A549 (cell line): Measurements from ENCODE around the gene THADA. TPM values are rescaled to one million over a fixed set of nuclear protein-coding genes. Genes with fewer than 3 reads are reported as not detected.
A peak's percentile ranks its signal among the peaks of the same experiment; 100 is the strongest.

Experiments
- ATAC-seq, 2 experiments: fragments of 200-7000 bp in 1 of 2; fragments of >200 bp in 1 of 2; cut with Nextera tagmentation in 1 of 2; cut with Tn5 transposase in 1 of 2; 3 replicates each; pipeline versions ENCODE4 v1.8.0 to v1.9.1; 2018 to 2020; ENCODE audit warnings: mild to moderate bottlenecking in 1 of 2, moderate library complexity in 1 of 2
- CTCF ChIA-PET: fragments of 300-600 bp; sonication (Branson Sonifier 250); formaldehyde crosslinking; extraction: SDS; loops from one replicate; lab custom pipeline; 2021; ENCODE audit warnings: antibody characterized with exemption, inconsistent platforms; lab: Yijun Ruan, JAX
- POLR2A ChIA-PET: fragments of 350-600 bp; formaldehyde crosslinking; extraction: SDS; loops from one replicate; lab custom pipeline; 2021; ENCODE audit warnings: antibody characterized with exemption, inconsistent platforms; lab: Yijun Ruan, JAX
- DNase-seq, 2 experiments: peaks; one replicate each; pipeline versions ENCODE4 v3.0.0 to v3.0.0-alpha.2; 2011 to 2016; ENCODE audit warnings: low read depth in 1 of 2, low spot score in 1 of 2
- FAIRE-seq: peaks from 2 replicates; lab custom pipeline; 2011; peaks lifted over from hg19 to GRCh38; lab: Jason Lieb, UNC
- H3K27ac ChIP-seq, 2 experiments: fragments of >200 bp; sonication (Bioruptor Twin); formaldehyde crosslinking; 3 replicates each; pipeline ENCODE4 v1.5.1; 2016 to 2017
- H3K4me1 ChIP-seq: fragments of >200 bp; sonication (Bioruptor Twin); formaldehyde crosslinking; 3 replicates; pipeline ENCODE4 v1.6.1; 2016
- H3K4me2 ChIP-seq: fragments of >200 bp; sonication (Bioruptor Twin); formaldehyde crosslinking; 3 replicates; pipeline ENCODE4 v1.6.1; 2016
- H3K4me3 ChIP-seq: fragments of >200 bp; sonication (Bioruptor Twin); formaldehyde crosslinking; 3 replicates; pipeline ENCODE4 v1.5.1; 2016
- H3K9me3 ChIP-seq: fragments of >200 bp; sonication (Bioruptor Twin); formaldehyde crosslinking; 3 replicates; pipeline ENCODE4 v1.6.1; 2016
- BHLHE40 ChIP-seq: IDR thresholded peaks from 2 replicates; pipeline ENCODE4 v1.6.1; 2012; ENCODE audit warnings: low read depth, low read length, inconsistent platforms
- CBX2 ChIP-seq: fragments of 200-600 bp; sonication (generic); IDR thresholded peaks from 2 replicates; pipeline ENCODE4 v1.6.1; 2016; ENCODE audit warnings: low read depth, mild to moderate bottlenecking, borderline replicate concordance
- CEBPB ChIP-seq, 2 experiments: fragments of >200 bp in 1 of 2; sonication (Bioruptor Twin) in 1 of 2; formaldehyde crosslinking in 1 of 2; IDR thresholded peaks; 2 replicates each; pipeline ENCODE4 v1.6.1; 2012 to 2016
- CHD4 ChIP-seq: fragments of 200-600 bp; sonication (generic); IDR thresholded peaks from 2 replicates; pipeline ENCODE4 v1.6.1; 2016; ENCODE audit warnings: antibody characterized with exemption, mild to moderate bottlenecking, borderline replicate concordance
- EHF ChIP-seq: fragments of 250-450 bp; sonication (Bioruptor Pico); IDR thresholded peaks from 2 replicates; pipeline ENCODE4 v1.5.0; 2020; ENCODE audit warnings: mild to moderate bottlenecking
- EHMT2 ChIP-seq: fragments of 200-600 bp; sonication (generic); IDR thresholded peaks from 2 replicates; pipeline ENCODE4 v1.6.1; 2016; ENCODE audit warnings: antibody characterized with exemption, low read depth, mild to moderate bottlenecking, moderate library complexity
- EP300 ChIP-seq, 2 experiments: fragments of >200 bp; sonication (Bioruptor Twin); formaldehyde crosslinking; IDR thresholded peaks; 2 replicates in 1 of 2; 3 replicates in 1 of 2; pipeline ENCODE4 v1.6.1; 2016 to 2017
- ESRRA ChIP-seq: fragments of 150-350 bp; IDR thresholded peaks from 2 replicates; pipeline ENCODE4 v1.6.1; 2014; ENCODE audit warnings: mild to moderate bottlenecking, low read length, borderline replicate concordance
- GATA3 ChIP-seq: IDR thresholded peaks from 2 replicates; pipeline ENCODE4 v1.6.1; 2012; ENCODE audit warnings: borderline replicate concordance
- HDAC2 ChIP-seq: fragments of 200-600 bp; sonication (generic); IDR thresholded peaks from 2 replicates; pipeline ENCODE4 v1.6.1; 2016
- HOXA7 ChIP-seq: fragments of 250-450 bp; sonication (Bioruptor Pico); IDR thresholded peaks from 2 replicates; pipeline ENCODE4 v1.5.0; 2020; ENCODE audit warnings: mild to moderate bottlenecking, moderate library complexity
- JUNB ChIP-seq: fragments of >200 bp; sonication (Bioruptor Twin); formaldehyde crosslinking; IDR thresholded peaks from 2 replicates; pipeline ENCODE4 v1.6.1; 2016
- KDM1A ChIP-seq: fragments of 200-600 bp; sonication (generic); IDR thresholded peaks from 2 replicates; pipeline ENCODE4 v1.6.1; 2016; ENCODE audit warnings: low read depth, mild to moderate bottlenecking
- MAZ ChIP-seq: fragments of 150-350 bp; IDR thresholded peaks from 2 replicates; pipeline ENCODE4 v1.6.1; 2014; ENCODE audit warnings: antibody characterized with exemption, low read depth, low read length, borderline replicate concordance
- MYC ChIP-seq: IDR thresholded peaks from 2 replicates; pipeline ENCODE4 v1.6.1; 2012; ENCODE audit warnings: mild to moderate bottlenecking, inconsistent platforms, low read length, improper control_type of control experiment, borderline replicate concordance
- NFE2L2 ChIP-seq: fragments of 150-350 bp; conservative IDR thresholded peaks from 2 replicates; pipeline ENCODE4 v1.6.1; 2014; ENCODE audit warnings: low read length
- NPAS2 ChIP-seq: fragments of 250-450 bp; sonication (Bioruptor Pico); IDR thresholded peaks from 2 replicates; pipeline ENCODE4 v1.8.0; 2022; ENCODE audit warnings: mild to moderate bottlenecking, moderate library complexity, borderline replicate concordance
- POLR2A ChIP-seq: IDR thresholded peaks from 2 replicates; pipeline ENCODE4 v1.6.1; 2012; ENCODE audit warnings: mild to moderate bottlenecking, low read length
- RAD21 ChIP-seq, 2 experiments: fragments of >200 bp in 1 of 2; sonication (Bioruptor Twin) in 1 of 2; formaldehyde crosslinking in 1 of 2; IDR thresholded peaks in 1 of 2; conservative IDR thresholded peaks in 1 of 2; 2 replicates in 1 of 2; 3 replicates in 1 of 2; pipeline ENCODE4 v1.6.1; 2012 to 2018; ENCODE audit warnings: inconsistent platforms in 1 of 2
- RARB ChIP-seq: fragments of 250-450 bp; sonication (Bioruptor Pico); IDR thresholded peaks from 2 replicates; pipeline ENCODE4 v1.8.0; 2021; ENCODE audit warnings: mild to moderate bottlenecking, moderate library complexity
- RNF2 ChIP-seq: fragments of 200-600 bp; sonication (generic); IDR thresholded peaks from 2 replicates; pipeline ENCODE4 v1.6.1; 2016; ENCODE audit warnings: low read depth, mild to moderate bottlenecking, antibody characterized with exemption, moderate library complexity, borderline replicate concordance
- TFCP2L1 ChIP-seq: fragments of 250-450 bp; sonication (Bioruptor Pico); IDR thresholded peaks from 2 replicates; pipeline ENCODE4 v1.5.0; 2021; ENCODE audit warnings: mild to moderate bottlenecking
- ZNF302 ChIP-seq: fragments of 250-450 bp; sonication (Bioruptor Pico); IDR thresholded peaks from 2 replicates; pipeline ENCODE4 v1.9.0; 2021; ENCODE audit warnings: inconsistent platforms, mild to moderate bottlenecking, moderate library complexity
- WGBS: methylation state at CpG from one replicate; pipeline ENCODE4 v1.1.6; 2017; ENCODE audit errors: missing lambda C conversion rate; 5-methylcytosine and 5-hydroxymethylcytosine counted together
- polyA plus RNA-seq, 4 experiments: library from polyadenylated mRNA; depleted of rRNA in 3 of 4; stranded (reverse); fragments of >200 nt; fragmentation: RNase III in 1 of 4; extraction: RNeasy Plus Mini Kit Qiagen cat#74134 plus additional on column Dnase treatment in 1 of 4; gene quantifications; 2 replicates in 3 of 4; 3 replicates in 1 of 4; pipeline ENCODE4 v1.2.3, GENCODE V29; 2011 to 2017
- TF ChIP-seq, protein P1 (sequence below): fragments of 250-450 bp; sonication (Bioruptor Pico); IDR thresholded peaks from 2 replicates; pipeline ENCODE4 v1.5.0; 2021; ENCODE audit warnings: mild to moderate bottlenecking, moderate library complexity, borderline replicate concordance
- TF ChIP-seq, protein P2 (sequence below): IDR thresholded peaks from 2 replicates; pipeline ENCODE4 v1.6.1; 2012
- TF ChIP-seq, protein P3 (sequence below): fragments of 450-650 bp; IDR thresholded peaks from 2 replicates; pipeline ENCODE4 v1.6.1; 2014; ENCODE audit warnings: antibody characterized with exemption
- TF ChIP-seq, protein P4 (sequence below): fragments of >200 bp; sonication (Bioruptor Twin); formaldehyde crosslinking; IDR thresholded peaks from 2 replicates; pipeline ENCODE4 v1.6.1; 2016

Gene THADA
- polyA plus RNA-seq, 2 of the 4 experiments (the other 2 are of a cell fraction), result 21.8 to 37.9 TPM

DNA sequence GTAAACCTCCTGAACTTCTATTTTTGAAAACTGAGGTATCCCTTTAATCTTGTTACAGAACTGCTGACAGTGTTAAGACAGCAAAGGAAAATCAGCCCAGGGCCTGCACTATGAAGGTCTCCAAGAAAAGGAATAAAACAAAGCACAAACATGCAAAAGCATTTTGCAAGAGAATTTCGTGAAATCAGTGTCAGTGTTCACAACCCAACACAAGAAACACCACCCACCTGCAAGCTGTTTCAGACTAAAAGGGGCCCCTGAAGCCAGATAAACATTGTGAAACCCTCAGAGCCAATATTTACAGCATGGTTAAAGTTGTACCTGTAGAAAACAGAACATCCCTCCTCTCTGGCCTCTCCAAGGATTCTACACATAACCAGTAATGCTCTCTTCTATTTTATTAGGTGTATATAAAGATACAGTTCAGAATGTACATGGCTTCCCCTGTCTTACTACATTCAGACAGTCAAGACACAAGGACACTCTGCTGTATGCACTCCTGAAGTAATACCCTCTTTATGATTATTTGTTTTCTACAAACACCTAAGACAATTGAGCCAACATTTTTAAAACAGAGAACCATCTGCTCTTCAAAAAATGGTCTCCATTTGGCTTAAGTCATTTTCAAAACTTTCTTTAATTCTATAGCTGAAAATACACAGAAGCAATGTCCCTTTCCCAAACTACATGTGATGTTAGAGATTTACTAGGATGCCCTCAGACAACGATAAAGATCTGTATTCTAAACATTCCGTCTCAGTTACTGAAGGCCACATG lies 219.9 kb downstream of the THADA start:
- no peak for FAIRE-seq
- ChIA-PET CTCF (no interaction called here), POLR2A (no interaction called here)
- H3K27ac ChIP-seq, result no peak overlapping the region
- TF ChIP-seq ZNF302 (CRISPR knock-in tag) (no peak), EHMT2 (no peak), NFE2L2 (no peak), RAD21 (conservative IDR thresholded peaks at IDR 0.05 in 1 of 2, IDR thresholded peaks at IDR 0.05 in 1 of 2) (no peak), CBX2 (no peak), CHD4 (no peak), RNF2 (no peak), MAZ (no peak), TFCP2L1 (CRISPR knock-in tag) (no peak), EHF (CRISPR knock-in tag) (no peak), HDAC2 (no peak), EP300 (IDR thresholded peaks at IDR 0.05) (no peak), KDM1A (no peak), HOXA7 (CRISPR knock-in tag) (no peak), MYC (no peak), ESRRA (no peak), NPAS2 (no peak), POLR2A (no peak)
- TF ChIP-seq, protein P1, sequence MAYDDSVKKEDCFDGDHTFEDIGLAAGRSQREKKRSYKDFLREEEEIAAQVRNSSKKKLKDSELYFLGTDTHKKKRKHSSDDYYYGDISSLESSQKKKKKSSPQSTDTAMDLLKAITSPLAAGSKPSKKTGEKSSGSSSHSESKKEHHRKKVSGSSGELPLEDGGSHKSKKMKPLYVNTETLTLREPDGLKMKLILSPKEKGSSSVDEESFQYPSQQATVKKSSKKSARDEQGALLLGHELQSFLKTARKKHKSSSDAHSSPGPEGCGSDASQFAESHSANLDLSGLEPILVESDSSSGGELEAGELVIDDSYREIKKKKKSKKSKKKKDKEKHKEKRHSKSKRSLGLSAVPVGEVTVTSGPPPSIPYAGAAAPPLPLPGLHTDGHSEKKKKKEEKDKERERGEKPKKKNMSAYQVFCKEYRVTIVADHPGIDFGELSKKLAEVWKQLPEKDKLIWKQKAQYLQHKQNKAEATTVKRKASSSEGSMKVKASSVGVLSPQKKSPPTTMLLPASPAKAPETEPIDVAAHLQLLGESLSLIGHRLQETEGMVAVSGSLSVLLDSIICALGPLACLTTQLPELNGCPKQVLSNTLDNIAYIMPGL, result no peak
- TF ChIP-seq, protein P2, sequence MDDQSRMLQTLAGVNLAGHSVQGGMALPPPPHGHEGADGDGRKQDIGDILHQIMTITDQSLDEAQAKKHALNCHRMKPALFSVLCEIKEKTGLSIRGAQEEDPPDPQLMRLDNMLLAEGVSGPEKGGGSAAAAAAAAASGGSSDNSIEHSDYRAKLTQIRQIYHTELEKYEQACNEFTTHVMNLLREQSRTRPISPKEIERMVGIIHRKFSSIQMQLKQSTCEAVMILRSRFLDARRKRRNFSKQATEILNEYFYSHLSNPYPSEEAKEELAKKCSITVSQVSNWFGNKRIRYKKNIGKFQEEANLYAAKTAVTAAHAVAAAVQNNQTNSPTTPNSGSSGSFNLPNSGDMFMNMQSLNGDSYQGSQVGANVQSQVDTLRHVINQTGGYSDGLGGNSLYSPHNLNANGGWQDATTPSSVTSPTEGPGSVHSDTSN, result no peak
- DNase-seq, result no peak
- WGBS, result 74% methylated on average over 3 of the region's 3 CpGs
- no peak overlapping the region for H3K4me2 ChIP-seq
- 0 out of 6 replicates have a peak, but pooled peaks of 1 of the 2 experiments have one; percentile 26 for ATAC-seq
- peaks cover 11% of the 10 kb centered on the region for H3K4me1 ChIP-seq
- no peaks in the 10 kb centered on the region for H3K9me3 ChIP-seq
- no peak overlapping the region for H3K4me3 ChIP-seq

DNA sequence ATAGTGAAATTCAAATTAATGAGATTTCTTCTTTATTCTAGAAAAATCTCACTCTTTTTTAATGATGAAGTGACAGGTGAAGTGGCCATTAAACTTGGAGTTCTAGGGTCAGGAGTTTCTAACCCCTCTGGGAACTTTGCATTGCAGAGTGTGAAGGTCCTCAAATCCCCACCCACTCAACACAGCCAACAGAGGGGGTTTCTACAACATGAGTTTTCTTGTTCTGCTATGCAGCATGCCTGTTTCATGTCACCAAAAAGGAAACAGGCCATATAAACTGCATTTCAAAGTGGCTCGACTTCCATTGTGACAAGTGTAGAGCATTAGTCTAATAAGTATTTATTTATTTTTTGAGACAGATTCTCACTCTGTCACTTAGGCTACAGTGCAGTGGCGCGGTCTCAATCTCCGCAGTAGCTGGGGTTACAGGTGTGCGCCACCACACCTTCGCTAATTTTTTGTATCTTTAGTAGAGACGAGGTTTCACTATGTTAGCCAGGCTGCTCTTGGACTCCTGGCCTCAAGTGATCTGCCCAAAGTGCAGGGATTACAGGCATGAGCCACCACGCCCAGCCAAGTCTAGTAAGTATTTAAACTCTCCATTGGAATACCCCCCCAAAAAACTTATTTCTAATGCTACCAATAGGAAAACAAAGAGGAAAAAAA lies 223.3 kb downstream of the THADA start:
- POLR2A ChIA-PET, result no interaction called here
- H3K4me2 ChIP-seq, result no peak overlapping the region
- no peak for FAIRE-seq
- no peak for TF ChIP-seq BHLHE40
- no peak for TF ChIP-seq CEBPB (IDR thresholded peaks at IDR 0.05)
- no peak for TF ChIP-seq JUNB
- TF ChIP-seq, protein P3, sequence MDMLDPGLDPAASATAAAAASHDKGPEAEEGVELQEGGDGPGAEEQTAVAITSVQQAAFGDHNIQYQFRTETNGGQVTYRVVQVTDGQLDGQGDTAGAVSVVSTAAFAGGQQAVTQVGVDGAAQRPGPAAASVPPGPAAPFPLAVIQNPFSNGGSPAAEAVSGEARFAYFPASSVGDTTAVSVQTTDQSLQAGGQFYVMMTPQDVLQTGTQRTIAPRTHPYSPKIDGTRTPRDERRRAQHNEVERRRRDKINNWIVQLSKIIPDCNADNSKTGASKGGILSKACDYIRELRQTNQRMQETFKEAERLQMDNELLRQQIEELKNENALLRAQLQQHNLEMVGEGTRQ, result no peak
- TF ChIP-seq, protein P4, sequence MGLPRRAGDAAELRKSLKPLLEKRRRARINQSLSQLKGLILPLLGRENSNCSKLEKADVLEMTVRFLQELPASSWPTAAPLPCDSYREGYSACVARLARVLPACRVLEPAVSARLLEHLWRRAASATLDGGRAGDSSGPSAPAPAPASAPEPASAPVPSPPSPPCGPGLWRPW, result no peak
- no peak for TF ChIP-seq RARB (CRISPR knock-in tag)
- TF ChIP-seq GATA3, result no peak
- TF ChIP-seq RAD21 (conservative IDR thresholded peaks at IDR 0.05 in 1 of 2, IDR thresholded peaks at IDR 0.05 in 1 of 2), result no peak
- TF ChIP-seq, all 56 proteins: peak for 0
- 94% methylated on average over 8 of the region's 8 CpGs for WGBS
- H3K27ac ChIP-seq, result no peak overlapping the region
- CTCF ChIA-PET, result no interaction called here
- no peak for ATAC-seq
- H3K4me1 ChIP-seq, result peaks cover 20% of the 10 kb centered on the region
- H3K4me3 ChIP-seq, result no peak overlapping the region
- no peaks in the 10 kb centered on the region for H3K9me3 ChIP-seq
- DNase-seq, result no peak
